Stimulated activated naive CD4-positive, alpha-beta T cell (primary cell): ENCODE results near the gene TRAM2.

Experiments
- DNase-seq, 6 experiments: peaks; one replicate each; lab custom pipeline; 2025; lab: John Stamatoyannopoulos, UW

TRAM2 gene

GRCh38 chr6:52508261-52508739 is 68.6 kb downstream of the TRAM2 start:
- DNase-seq = no peak

- DNase-seq = no peak
Observed at GRCh38 chr6:52507557-52508260, 69.2 kb downstream of the TRAM2 start.

- DNase-seq = no peak
Observed at GRCh38 chr6:52506476-52506875, 70.4 kb downstream of the TRAM2 start.

GRCh38 chr6:52505726-52506409 is 71.0 kb downstream of the TRAM2 start:
- no peak for DNase-seq

- DNase-seq = no peak
Observed at GRCh38 chr6:52504782-52505136, 72.1 kb downstream of the TRAM2 start.

GRCh38 chr6:52503851-52504781 is 72.7 kb downstream of the TRAM2 start:
- no peak for DNase-seq

GRCh38 chr6:52503323-52503747 is 73.5 kb downstream of the TRAM2 start:
- no peak for DNase-seq

- no peak for DNase-seq
Observed at GRCh38 chr6:52502306-52503029, 74.4 kb downstream of the TRAM2 start.

GRCh38 chr6:52500238-52501129 is 76.4 kb downstream of the TRAM2 start:
- no peak for DNase-seq

- DNase-seq = no peak
Observed at GRCh38 chr6:52499681-52500236, 77.1 kb downstream of the TRAM2 start.

- DNase-seq = no peak
Observed at GRCh38 chr6:52499026-52499425, 77.8 kb downstream of the TRAM2 start.

GRCh38 chr6:52498538-52499017 is 78.3 kb downstream of the TRAM2 start:
- DNase-seq = no peak

- no peak for DNase-seq
Observed at GRCh38 chr6:52497652-52498408, 79.0 kb downstream of the TRAM2 start.

- DNase-seq = no peak
Observed at GRCh38 chr6:52496631-52497030, 80.2 kb downstream of the TRAM2 start.

GRCh38 chr6:52495922-52496321 is 80.9 kb downstream of the TRAM2 start:
- no peak for DNase-seq

- no peak for DNase-seq
Observed at GRCh38 chr6:52494298-52495072, 82.4 kb downstream of the TRAM2 start.

GRCh38 chr6:52493669-52494068 is 83.2 kb downstream of the TRAM2 start:
- DNase-seq = no peak

- no peak for DNase-seq
Observed at GRCh38 chr6:52491203-52492069, 85.4 kb downstream of the TRAM2 start.
